ENCODE measurements around the gene MID1.

MID1 gene

GRCh38 chrX:10548688-10549087 lies 71.7 kb downstream of the MID1 start:
- H3K4me3 ChIP-seq (ENCODE audit: low read depth, low read length): no peak overlapping the region
- DNase-seq (ENCODE audit: low read depth, low spot score): no peak
- TF ChIP-seq CTCF (IDR thresholded peaks at IDR 0.05; ENCODE audit: low read depth, low read length): no peak
- in situ Hi-C loops (cut with HindIII; ENCODE audit: low sequenced_read_pairs): no loop called here

GRCh38 chrX:10545882-10546281 lies 74.5 kb downstream of the MID1 start:
- DNase-seq (ENCODE audit: low read depth, low spot score): no peak
- TF ChIP-seq CTCF (IDR thresholded peaks at IDR 0.05; ENCODE audit: low read depth, low read length): no peak
- in situ Hi-C loops (cut with HindIII; ENCODE audit: low sequenced_read_pairs): no loop called here

DNA sequence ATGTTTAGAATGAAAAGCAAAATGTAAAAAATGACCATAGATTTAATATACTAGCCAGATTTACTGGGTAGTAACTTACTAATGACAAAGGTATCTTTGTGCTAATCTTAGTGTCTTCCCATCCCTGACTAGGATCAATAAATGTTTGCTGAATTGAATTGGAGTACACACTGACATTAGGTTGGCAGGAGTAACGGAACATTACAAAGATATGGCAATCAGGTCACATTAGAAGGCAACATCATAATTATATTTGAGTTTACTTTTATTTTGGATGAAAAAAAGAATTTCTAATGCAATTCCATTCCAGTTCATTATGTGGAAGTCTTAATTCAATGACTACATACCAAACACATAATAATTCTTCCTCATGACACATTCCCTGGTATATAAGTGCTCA lies 77.8 kb downstream of the MID1 start:
- no peak overlapping the region for H3K4me3 ChIP-seq (ENCODE audit: low read depth, low read length)
- TF ChIP-seq CTCF (IDR thresholded peaks at IDR 0.05; ENCODE audit: low read depth, low read length): no peak
- DNase-seq (ENCODE audit: low read depth, low spot score): no peak
- in situ Hi-C loops (cut with HindIII; ENCODE audit: low sequenced_read_pairs): no loop called here

More at GRCh38 chrX:10545882-10546281, 74.5 kb downstream of the MID1 start:
- no peak overlapping the region for H3K4me3 ChIP-seq (ENCODE audit: low read depth, low read length)

- no peak for TF ChIP-seq CTCF (IDR thresholded peaks at IDR 0.05; ENCODE audit: low read depth, low read length)
- no peak for DNase-seq (ENCODE audit: low read depth, low spot score)
- in situ Hi-C loops (cut with HindIII; ENCODE audit: low sequenced_read_pairs): no loop called here
- H3K4me3 ChIP-seq (ENCODE audit: low read depth, low read length): no peak overlapping the region
These were observed 81.6 kb downstream of the MID1 start for GRCh38 chrX:10538831-10539230.

GRCh38 chrX:10537308-10537707 lies 83.1 kb downstream of the MID1 start:
- H3K4me3 ChIP-seq (ENCODE audit: low read depth, low read length): no peak overlapping the region
- TF ChIP-seq CTCF (IDR thresholded peaks at IDR 0.05; ENCODE audit: low read depth, low read length): no peak
- no peak for DNase-seq (ENCODE audit: low read depth, low spot score)
- in situ Hi-C loops (cut with HindIII; ENCODE audit: low sequenced_read_pairs): no loop called here

DNA sequence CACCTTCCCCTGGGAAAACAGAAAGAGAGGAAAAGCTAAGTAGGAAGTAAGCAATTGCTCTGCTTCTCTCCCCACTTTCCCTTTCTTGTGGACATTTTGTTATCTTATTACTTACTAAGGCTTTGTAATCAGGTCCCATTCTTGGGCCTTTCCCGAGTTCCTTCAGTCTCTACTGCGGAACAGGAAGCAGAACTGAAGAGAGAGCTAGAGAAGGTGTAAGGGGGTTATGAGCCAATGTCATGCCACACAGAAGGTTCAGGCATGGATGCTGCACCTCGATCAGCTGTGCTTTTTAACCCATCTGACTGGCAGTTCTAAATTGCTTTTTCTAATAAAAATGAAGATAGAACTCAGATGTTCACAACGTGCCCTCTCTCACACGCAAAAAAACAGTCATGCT lies 83.6 kb downstream of the MID1 start:
- in situ Hi-C loops (cut with HindIII; ENCODE audit: low sequenced_read_pairs): no loop called here
- no peak for DNase-seq (ENCODE audit: low read depth, low spot score)
- no peak for TF ChIP-seq CTCF (IDR thresholded peaks at IDR 0.05; ENCODE audit: low read depth, low read length)
- H3K4me3 ChIP-seq (ENCODE audit: low read depth, low read length): no peak overlapping the region

DNA sequence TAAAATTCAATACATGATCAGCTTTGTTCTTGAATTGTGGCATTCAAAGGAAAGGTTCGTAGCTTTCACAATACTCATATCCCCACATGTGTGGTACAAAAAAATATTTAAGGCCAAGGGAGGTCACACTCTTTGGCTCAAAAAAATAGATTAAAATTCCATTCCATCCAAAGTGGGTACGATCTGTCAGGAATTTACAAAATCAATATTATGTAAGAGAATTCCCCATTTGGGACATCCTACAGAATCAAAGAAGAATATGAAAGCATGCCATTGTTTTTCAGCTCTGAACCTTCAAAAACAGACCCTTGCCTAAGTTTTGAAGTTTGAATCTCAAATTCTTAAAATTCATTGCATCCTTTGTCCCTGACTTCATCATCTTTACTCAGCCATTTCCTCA lies 85.8 kb downstream of the MID1 start:
- TF ChIP-seq CTCF (IDR thresholded peaks at IDR 0.05; ENCODE audit: low read depth, low read length): no peak
- in situ Hi-C loops (cut with HindIII; ENCODE audit: low sequenced_read_pairs): no loop called here
- DNase-seq (ENCODE audit: low read depth, low spot score): no peak
- no peak overlapping the region for H3K4me3 ChIP-seq (ENCODE audit: low read depth, low read length)
